EL (cell line): ENCODE measurements around the gene TRIP10.
A peak's percentile ranks its signal among the peaks of the same experiment; 100 is the strongest.
"Not testable (repeated sequence)": the region's sequence is repeated elsewhere in the genome, so short reads cannot be mapped to it uniquely, and the experiment has no call there.

ENCODE experiments used
- DNase-seq: peaks from one replicate; pipeline ENCODE4 v3.0.0-alpha.2; 2016

TRIP10 gene

DNA sequence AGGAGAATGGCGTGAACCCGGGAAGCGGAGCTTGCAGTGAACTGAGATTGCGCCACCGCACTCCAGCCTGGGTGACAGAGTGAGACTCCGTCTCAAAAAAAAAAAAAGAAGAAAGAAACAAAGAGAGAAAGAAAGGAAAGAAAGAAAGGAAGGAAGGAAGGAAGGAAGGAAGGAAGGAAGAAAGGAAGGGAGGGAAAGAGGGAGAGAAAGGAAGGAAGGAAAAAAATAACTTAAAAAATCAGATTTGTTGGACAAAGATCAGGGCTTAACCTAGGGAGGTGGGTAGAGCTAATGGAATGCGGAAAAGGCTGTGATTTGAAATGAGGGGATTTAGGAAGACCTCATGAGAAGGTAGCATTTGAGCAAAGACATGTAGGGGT is 32.2 kb downstream of the TRIP10 start:
- DNase-seq, result not testable (repeated sequence)

DNA sequence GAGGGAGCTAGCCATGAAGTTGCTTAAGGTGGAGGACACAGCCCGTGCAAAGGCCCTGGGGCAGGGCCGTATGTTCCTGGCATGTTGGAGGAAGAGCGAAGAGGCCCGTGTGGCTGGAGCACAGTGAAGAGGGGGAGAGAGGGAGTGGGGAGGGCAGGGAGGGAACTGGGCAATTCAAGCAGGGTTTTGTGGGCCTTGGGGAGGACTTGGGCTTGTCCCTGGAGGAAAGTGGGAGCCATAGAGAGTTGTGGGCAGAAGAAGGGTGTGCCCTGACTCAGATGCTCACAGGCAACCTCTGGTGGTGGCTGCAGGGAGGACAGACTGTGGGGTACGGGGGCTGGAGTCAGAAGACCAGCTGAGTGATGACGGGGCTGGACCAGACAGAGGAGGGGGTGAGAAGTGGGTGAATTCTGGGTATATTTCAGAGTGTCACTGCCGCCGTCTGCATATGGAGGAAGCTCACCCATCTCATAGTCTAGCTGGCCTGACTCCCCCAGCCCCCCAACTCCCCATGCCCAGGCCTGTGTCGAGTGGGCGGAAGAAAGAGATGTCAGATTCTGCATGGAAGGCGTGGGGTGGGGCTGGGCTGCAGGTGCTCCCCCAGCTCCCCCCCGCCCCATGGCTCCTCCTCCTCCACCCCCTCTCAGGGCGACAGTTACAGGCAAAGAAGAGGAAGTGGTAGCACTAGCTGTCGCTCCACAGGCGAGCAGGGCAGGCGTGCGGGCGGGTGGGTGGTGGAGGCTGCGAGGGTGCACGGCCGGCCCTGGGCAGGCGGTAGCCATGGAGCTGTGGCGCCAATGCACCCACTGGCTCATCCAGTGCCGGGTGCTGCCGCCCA is 32.8 kb downstream of the TRIP10 start, which contains the start of gene VAV1:
TSS of gene VAV1 (plus strand) at position 681 of the 838 bp plus-strand sequence. CDS start at position 781, 100 bp downstream.
- DNase-seq, result no peak

DNA sequence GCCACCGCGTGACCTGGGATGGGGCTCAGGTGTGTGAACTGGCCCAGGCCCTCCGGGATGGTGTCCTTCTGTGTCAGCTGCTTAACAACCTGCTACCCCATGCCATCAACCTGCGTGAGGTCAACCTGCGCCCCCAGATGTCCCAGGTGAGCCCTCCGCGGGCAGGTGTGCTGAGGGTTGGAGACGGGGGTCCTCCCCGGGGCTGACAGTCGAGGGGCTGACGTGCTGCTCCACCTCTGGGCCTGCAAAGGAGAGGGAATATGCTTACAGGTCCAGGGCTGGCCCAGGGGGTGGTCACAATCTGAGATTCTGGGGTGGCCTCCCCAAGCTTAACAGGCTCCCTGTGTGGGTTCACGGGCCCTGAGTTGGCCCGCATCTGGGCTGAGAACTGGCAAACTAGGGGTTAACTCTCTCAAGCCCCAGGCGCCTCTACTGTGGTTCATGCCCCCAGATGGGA is 33.4 kb downstream of the TRIP10 start:
- no peak for DNase-seq

DNA sequence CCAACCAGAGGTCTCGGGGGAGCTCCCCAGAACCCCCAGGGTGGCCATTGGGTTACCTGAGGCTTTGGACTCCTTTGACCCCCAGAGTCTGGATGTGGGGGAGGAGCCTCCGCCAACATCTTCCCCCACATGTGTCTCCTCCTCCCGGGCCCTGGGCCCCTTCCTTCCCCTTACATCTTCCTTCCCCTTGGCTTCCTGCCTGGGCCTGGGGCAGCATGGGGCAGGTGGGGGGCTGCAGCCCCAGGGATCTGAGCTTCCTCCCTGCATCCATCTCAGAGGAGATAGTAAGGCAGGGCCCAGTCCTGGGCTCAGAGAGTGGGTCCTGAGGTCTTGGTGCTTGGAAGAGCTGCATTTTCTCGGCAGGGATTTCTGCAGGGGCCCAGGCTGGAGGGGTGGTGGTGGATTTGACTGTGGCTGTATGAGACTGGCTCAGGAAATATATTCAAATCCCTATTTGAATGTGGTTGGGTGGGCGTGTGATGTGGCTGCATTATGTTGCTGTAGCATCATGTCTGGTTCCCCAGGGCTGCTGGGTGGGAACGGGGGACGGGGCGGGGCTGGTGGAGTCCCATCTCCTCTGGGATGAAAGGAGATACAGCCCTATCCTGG is 33.9 kb downstream of the TRIP10 start:
- no peak for DNase-seq

DNA sequence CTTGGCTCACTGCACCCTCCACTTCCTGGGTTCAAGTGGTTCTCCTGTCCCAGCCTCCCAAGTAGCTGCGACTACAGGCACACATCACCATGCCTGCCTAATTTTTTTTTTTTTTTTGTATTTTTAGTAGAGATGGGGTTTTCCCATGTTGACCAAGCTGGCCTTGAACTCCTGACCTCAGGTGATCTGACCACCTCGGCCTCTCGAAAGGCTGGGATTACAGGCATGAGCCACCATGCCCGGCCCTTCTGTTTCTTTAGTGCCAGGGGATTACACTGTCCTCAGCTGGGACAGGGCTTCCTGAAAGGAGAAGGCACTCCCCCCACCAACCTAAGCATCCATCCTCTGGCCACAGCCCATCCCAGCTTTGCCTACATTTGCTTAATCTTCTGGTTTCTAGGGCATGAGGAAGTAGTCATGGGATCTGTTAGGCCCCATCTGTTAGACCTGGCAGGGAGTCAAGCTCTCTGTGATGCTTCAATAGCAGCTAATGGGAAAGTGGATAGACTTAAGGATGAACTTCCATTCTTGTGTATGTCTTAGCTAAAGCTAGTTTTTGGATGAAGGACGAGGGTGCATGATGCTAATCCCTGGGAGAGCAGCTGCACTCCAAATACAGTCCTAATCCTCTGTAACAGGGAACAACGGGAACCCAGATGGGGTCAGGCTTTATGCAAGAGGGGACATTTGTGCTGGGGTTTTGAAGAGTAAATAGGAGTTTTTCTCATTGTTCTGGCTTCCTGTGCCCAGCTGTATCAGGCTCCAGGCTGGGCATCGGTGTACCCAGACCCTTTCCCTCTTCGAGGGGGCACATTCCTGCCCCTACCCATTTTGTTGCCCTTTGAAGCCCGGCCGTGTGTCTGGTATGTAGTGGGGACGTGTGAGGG is 35.6 kb downstream of the TRIP10 start:
- DNase-seq, result no peak

DNA sequence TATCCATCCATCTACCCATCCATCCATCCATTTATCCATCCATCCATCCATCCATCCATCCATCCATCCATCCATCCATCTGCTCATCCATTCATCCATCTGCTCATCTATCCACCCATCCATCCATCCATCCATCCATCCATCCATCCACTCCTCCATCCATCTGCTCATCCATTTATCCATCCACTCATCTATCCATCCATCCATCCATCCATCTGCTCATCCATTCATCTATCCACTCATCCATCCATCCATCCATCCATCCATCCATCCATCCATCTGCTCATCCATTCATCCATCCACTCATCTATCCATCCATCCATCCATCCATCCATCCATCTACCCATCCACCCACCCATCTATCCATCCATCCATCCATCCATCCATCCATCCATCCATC is 36.6 kb downstream of the TRIP10 start:
- DNase-seq, result not testable (repeated sequence)

DNA sequence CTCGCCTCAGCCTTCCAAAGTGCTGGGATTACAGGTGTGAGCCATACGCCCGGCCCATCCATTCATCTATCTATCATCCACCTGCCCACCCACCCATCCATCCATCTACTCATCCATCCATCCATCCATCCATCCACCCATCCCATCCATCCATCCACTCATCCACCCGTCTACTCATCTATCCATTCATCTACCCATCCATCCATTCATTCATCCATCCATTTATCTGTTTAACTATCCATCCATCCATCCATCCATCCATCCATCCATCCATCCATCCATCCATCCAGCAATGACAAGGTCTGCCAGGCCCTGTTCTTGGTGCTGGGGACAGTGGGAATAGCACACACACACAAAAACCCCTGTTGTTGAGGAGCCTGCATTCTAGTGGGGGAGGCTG is 37.5 kb downstream of the TRIP10 start:
- DNase-seq, result no peak

DNA sequence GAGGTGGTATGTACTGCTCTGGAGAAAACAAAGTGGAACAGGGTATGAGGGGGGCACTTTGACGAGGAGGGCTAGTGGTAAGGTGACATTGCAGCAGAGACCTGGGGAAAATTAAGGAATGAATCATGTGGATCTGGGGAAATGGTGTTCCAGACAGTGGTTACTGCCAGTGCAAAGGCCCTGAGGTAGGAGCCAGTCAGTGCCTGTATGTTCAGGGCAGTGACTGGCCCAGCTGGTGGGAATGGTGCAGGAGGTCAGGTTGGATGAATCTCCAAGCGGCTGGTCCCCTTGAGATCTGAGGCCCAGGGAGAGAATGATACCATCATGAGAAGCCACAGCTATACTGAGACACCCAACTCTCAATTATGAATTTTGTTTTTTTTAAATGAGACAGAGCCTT is 38.0 kb downstream of the TRIP10 start:
- no peak for DNase-seq

DNA sequence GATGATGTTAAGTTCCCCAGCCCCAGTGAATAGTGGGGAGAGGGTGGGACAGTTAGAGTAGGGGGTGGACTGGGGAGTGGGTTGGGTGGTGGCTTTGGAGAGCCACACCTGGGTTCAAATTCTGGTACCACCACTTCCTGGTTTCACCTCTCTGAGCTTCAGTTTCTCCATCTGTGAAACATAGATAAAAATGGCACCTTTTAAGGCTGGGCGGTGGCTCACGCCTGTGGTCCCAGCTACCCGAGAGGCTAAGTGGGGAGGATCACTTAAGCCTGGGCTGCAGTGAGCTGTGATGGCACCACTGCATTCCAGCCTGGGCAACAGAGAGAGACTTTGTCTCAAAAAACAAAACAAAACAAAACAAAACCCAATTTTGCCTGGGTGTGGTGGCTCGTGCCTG is 38.9 kb downstream of the TRIP10 start:
- no peak for DNase-seq

DNA sequence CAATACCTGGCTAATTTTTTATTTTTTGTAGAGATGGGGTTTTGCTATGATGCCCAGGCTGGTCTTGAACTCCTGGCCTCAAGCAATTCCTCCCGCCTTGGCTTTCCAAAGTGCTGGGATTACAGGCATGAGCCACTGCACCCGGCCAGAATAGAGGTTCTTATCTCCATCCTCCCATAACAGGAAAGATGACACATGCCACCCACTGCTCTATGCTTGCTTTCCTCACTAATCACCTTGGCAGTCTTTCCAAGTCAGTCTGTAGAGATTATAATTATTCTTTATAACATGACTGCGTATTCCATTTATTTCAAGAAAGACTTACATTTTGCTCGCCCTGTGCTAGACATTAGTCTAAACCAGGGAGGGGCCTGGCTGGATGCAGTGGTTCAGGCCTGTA is 39.7 kb downstream of the TRIP10 start:
- no peak for DNase-seq

DNA sequence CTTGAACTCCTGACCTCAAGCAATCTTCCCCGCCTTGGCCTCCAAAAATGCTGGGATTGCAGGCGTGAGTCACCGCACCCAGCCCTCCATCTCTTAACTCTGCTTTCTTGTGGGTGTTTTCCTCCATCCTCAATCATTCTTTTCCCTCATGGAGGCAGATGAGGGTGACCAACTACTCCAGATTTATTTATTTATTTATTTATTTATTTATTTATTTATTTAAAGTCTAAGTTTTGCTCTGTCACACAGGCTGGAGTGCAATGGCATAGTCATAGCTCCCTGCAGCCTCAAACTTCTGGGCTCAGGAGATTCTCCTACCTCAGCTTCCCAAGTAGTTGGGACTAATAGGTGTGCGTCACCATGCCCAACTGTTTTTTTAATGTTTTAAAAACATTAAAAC is 47.9 kb downstream of the TRIP10 start:
- no peak for DNase-seq

DNA sequence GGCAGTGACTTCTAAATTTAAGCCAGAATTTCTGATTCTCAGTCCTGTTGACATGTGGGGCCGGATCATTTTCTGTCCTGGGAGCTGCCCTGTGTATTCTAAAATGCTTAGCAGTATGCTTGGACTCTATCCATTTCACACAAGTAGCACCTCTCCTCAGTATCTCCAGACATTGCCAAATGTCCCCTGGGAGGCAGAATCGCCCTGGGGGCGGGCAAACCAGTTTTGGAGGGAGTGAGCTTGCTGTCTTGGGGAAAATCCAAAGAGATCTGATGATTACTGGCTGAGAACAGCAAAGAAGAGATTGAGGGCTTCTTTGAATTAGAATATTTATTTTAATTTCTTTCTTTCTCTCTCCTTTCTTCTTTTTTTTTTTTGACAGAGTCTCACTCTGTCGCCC is 49.4 kb downstream of the TRIP10 start:
- no peak for DNase-seq

DNA sequence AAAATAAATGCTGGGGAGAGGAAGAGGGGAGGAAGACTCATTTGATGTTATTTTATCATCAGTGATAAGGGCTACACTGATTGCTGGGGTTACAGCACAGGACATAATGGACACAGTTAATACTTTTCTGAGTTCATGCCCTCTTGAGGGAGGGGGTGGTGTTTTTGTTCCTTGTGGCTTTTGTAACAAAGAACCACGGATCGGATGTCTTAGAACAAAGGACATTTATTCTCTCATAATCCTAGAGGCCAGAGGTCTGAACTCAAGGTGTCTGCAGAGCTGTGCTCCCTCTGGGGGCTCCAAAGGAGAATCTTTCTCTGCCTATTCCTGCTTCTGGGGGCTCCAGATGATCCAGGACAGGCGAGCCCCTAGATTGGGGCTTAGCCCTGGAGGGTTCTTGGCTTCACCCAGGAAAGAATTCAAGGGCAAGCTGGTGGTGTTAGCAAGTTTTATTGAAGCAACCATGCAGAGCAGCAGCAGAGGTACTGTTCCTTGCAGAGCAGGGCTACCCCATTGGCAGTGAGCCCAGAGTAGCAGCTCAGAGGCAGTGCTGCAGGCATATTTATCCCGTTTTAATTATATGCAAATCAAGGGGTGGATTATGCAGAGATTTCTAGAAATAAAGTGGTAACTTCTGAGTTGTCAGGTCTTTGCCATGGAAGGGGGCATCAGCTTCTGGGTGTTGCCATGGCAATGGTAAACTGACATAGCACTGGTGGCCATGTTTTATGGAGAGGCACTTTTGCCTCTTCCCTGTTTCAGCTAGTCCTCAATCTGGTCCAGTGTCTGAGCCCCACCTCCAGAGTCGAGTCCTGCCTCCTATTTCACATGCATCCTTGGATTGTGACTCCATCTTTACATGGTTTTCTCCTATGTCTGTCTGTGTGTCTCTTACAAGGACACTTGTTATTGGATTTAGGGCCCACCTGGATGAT is 51.0 kb downstream of the TRIP10 start:
- DNase-seq, result no peak

DNA sequence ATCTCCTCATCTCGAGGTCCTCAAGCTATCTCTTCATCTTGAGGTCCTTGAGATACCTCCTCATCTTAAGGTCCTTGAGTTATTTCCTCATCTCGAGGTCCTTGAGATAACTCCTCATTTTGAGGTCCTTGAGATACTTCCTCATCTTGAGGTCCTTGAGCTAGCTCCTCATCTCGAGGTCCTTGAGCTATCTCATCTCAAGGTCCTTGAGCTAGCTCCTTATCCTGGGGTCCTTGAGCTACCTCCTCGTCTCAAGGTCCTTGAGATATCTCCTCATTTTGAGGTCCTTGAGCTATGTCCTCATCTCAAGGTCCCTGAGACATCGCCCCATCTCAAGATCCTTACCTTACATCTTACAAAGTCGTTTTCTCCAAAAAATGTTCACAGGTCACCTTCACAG is 51.8 kb downstream of the TRIP10 start:
- DNase-seq, result no peak

DNA sequence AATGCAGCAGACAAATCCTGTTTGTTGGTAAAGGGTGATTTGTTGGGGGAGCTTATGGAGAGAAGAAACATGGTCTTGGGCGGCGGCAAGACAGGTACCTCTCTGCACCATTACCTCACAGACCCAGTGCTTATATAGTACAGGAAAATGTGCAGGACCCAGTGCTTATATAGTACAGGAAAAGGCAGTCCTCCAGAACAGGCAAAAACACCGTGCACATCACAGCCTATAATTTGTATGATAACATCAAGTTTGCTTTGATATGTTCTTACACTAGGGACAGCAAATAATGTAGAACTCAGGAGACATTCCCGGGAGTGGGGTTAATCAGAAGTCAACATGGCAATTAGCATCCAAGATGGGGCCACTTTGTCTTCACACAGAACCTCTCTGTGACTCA is 53.9 kb downstream of the TRIP10 start:
- no peak for DNase-seq

DNA sequence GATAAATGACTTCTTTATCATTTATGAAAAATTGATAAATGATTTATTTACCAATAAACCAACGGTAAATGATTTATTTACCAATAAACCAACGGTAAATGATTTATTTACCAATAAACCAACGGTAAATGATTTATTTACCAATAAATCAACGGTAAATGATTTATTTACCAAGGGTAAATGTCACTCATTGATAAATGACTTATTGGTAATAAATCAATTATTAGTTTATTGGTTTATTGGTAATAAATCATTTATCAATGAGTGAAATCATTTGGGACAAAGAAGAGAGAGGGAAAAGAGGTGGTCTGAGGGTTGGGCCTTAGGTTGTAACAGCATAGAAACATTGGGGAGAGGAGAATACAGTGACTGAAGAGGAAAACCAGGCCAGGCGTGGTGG is 54.5 kb downstream of the TRIP10 start:
- DNase-seq, result no peak

DNA sequence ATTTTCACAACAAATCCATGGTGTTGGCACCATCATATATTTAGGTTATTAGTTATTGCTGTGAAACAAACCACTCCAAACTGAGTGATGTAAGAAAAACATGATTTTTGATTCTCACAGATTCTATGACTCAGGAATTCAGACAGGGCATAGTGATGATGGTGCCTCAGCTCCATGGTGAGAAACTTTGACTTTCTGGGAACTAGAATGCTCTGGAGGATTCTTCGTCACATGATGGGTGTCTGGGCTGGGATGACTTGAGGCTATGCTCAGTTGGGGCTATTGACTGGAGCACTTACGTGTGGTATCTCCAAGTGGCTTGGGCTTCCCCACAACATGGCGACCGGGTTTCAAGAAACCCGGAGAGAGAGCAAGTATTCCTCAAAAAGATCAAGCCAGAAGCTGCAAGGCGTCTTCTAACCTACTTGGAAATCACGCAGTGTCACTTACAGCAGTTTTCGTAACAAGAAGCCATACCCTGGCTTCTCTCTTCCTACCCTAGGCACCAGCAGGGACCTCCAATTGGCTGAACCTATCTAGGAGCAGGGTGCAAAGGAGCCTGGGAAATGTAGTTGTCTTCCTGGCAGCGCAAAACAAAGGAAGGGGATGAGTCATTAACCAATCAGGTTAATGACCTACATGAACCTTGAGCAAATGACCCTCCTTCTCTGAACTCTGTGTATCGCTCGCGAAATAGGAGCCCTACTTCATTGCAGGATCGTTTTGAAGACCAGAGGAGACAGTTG is 55.4 kb downstream of the TRIP10 start:
- DNase-seq, result no peak

DNA sequence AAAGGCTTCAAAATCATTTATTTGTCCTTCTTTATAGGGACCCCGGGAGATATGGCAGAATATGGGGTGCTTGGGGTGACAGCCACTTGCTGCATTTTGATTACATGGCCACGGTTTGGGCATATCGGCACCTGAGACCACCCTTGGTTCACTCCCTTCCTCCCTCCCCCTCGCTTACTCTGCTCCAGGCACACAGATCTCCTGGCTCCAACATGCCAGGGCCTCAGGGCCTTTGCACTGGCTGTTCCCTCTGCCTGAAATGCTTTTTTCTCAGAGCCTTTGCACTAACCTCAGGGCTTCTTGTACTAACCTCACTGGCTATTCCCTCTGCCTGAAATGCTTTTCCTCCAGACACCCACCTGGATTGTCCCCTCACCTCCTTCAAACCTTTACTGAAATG is 56.8 kb downstream of the TRIP10 start:
- no peak for DNase-seq

DNA sequence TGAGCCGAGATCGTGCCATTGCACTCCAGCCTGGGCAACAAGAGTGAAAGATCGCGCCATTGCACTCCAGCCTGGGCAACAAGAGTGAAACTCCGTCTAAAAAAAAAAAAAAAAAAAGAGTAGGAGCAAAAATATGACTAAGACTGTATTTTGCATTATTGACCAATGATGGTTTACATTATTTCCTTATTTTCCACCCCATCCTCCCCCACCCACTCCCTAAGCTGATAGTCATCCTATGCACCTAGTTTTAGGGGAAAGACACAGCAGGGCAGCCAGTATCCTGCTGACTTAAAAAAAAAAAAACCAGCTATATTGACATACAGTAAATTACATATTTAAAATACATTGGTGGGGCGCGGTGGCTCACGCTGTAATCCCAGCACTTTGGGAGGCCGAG is 58.2 kb downstream of the TRIP10 start:
- no peak for DNase-seq

DNA sequence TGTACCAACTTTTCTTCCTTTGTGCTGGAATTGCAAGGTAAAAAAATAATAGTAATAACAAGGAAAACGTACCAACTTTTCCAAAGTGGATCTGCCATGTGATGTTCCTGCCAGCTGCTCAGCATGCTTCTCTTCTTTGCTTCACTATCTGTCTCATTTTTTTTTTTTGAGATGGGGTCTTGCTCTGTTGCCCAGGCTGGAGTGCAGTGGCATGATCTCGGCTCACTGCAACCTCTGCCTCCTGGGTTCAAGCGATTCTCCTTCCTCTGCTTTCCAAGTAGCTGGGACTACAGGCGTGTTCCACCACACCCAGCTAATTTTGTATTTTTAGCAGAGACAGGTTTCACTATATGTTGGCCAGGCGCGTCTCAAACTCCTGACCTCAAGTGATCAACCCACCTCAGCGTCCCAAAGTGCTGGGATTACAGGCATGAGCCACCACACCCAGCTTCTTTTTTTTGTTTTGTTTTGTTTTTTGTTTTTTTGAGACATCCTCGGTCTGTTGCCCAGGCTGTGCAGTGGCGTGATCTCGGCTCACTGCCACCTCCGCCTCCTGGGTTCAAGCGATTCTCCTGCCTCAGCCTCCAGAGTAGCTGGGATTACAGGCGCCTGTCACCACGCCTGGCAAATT is 60.8 kb downstream of the TRIP10 start:
- not testable (repeated sequence) for DNase-seq

DNA sequence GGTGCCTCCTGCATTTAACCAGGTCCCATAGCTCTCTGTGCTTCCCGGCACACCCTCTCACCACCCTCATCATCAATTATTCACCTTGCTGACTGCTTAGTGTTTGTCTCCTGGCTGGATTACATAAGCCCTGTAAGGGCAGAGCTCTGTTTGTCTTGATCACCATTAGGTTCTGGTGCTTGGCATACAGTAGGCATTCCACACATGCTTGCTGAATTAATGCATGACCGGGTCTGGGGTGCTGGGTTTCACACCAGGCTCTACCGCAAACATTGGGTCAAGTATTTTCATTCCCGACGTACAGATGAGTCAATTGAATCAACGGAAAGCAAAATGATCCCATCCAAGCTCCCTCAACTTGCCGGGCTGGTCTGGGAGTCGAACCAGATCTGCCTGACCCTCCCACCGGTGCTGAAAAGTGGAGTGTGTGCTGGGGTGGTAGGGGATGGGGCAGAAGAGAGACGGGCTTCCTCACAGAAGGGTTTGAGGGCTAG is 61.6 kb downstream of the TRIP10 start:
- peak; percentile 58 for DNase-seq
